WI38 (cell line): ENCODE results near the gene CPPED1.
A peak's percentile ranks its signal among the peaks of the same experiment; 100 is the strongest.
"Not testable (repeated sequence)": the region's sequence is repeated elsewhere in the genome, so short reads cannot be mapped to it uniquely, and the experiment has no call there.

Experiments used
- H3K4me3 ChIP-seq: 2 replicates; pipeline ENCODE4 v1.5.1; 2011; ENCODE audit warnings: low read depth, mild to moderate bottlenecking, control low read depth, low read length
- CTCF ChIP-seq: IDR thresholded peaks from 2 replicates; pipeline ENCODE4 v1.5.1; 2012; ENCODE audit warnings: low read depth, mild to moderate bottlenecking, control low read depth, low read length

The CPPED1 gene

DNA sequence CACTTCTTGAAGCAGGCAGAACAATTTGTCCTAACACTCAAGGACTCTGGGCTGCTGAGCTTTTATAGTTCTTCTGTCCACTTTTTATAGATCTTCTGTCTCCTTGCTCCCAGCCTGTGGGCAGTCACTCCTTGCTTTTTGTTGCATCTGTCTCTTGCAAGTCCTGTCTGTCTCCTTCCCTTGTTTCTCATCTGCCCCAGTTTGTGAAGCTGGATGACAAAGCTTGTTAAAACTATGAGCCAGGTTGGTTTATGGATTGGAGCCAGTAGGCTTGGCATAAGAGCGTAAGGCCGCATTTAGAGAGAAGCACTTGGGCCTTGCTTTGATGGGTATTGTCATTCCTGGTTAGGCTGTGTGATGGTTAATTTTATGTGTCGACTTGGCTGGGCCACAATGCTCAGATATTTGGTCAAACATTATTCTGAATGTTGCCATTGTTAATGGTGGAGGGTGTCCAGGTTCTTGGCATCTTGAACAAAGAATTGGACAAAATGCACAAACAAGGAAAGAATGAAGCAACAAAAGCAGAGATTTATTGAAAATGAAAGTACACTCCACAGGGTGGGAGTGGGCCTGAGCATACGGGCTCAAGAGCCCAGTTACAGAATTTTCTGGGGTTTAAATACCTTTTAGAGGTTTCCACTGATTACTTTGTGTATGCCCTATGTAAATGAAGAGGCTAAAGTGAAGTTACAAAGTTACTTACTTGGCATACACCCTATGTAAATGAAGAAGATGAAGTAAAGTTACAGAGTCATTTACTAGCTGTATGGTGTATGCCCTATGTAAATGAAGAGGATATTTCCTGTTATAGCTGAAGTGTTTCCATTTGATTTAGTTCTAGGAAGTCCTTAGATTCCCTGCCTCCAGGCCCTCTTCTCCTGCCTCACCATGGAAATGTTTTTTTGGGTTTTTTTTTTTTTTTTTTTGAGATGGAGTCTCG is 8.0 kb upstream of the CPPED1 start:
- H3K4me3 ChIP-seq, result no peak overlapping the region
- TF ChIP-seq CTCF, result no peak

DNA sequence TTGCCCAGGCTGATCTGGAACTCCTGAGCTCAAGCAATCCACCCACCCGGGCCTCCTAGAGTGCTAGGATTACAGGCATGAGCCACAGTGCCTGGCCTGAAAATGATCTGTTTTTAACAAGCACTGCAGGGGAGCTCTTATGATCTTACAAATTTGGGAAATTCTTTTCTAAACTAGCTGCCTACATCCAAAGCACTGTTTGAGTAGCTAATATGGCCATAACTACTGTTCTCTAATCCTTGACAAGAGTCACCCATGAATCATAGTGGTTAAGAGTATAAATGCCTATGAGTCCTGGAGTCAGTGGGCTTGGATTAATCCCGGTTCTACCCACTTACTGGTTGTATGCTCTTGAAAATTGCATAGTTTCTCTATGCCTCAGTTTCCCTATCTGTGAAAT is 1.4 kb upstream of the CPPED1 start:
- no peak overlapping the region for H3K4me3 ChIP-seq
- TF ChIP-seq CTCF, result no peak

- TF ChIP-seq CTCF, result no peak
- H3K4me3 ChIP-seq, result no peak overlapping the region
These were observed 708 bp upstream of the CPPED1 start for GRCh38 chr16:12804395-12804794.

GRCh38 chr16:12802661-12803060 is 1.0 kb downstream of the CPPED1 start:
- no peak for TF ChIP-seq CTCF
- H3K4me3 ChIP-seq, result peak overlapping the region; percentile 66

DNA sequence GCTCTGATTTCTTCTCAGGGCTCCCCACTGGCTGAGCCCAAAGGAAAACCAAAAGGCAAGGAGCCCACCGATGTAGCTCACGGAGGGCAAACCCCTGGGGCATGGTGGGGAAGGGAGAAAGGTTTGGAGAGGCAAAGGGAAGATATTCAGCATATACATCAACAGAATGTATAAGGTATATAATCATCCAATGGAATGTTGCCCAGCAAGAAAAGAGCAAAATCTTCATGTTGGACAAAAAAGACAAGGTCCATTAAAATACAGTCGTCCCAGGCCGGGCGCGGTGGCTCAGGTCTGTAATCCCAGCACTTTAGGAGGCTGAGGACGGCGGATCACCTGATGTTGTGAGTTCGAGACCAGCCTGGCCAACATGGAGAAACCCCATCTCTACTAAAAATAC is 1.6 kb downstream of the CPPED1 start:
- TF ChIP-seq CTCF, result no peak
- H3K4me3 ChIP-seq, result no peak overlapping the region

DNA sequence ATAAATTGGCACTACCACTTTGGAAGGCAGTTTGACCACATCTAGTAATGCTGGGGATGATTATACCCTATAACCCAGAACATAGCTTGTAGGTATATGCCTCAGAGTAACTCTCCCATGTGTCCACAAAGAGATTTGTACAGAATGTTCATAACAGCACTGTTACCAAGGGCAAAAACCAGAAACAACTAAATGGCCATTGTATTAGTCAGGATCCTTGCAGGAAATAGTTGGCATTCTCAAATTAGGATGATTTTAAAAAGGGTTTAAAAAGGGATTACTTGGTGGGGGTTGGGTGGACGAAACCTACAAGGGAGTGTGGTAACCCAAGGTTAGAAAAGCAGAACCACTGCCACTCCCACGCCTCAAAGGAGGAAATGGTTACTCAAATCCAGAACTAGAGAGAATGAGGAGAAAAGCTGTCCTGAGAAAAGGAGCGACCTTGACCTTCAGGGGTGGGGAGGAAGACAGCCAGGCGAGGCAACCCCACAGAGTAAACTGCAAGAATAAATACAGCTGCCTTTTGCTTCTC is 2.1 kb downstream of the CPPED1 start:
- no peak for TF ChIP-seq CTCF
- H3K4me3 ChIP-seq, result no peak overlapping the region

DNA sequence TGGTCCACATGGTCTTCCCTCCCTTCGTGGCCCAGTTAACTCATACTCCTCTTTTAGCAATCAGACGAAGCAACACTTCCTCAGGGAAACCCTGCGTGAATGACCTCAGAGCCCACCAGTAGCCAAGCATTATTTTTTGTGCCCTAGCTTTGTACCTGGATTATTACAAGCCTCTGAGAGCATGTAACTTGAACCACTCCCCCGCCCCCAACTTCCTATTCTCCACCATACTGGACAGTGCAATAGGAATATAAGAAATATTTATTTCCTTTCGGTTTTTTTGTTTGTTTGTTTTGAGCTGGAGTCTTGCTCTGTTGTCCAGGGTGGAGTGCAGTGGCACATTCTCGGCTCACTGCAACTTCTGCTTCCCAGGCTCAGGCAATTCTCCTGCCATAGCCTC is 2.9 kb downstream of the CPPED1 start:
- H3K4me3 ChIP-seq, result no peak overlapping the region
- no peak for TF ChIP-seq CTCF

GRCh38 chr16:12799996-12800395 is 3.7 kb downstream of the CPPED1 start:
- not testable (repeated sequence) for H3K4me3 ChIP-seq
